ENCODE data around the gene ST6GALNAC2. TPM values are rescaled to one million over a fixed set of nuclear protein-coding genes. Genes with fewer than 3 reads are reported as not detected.
A peak's percentile ranks its signal among the peaks of the same experiment; 100 is the strongest.
"Not testable (repeated sequence)": the region's sequence is repeated elsewhere in the genome, so short reads cannot be mapped to it uniquely, and the experiment has no call there.

Gene ST6GALNAC2
- total and polyA plus RNA-seq, 4 experiments from 2014 or later: 0.95 to 3.6 (median 2.9) TPM

DNA sequence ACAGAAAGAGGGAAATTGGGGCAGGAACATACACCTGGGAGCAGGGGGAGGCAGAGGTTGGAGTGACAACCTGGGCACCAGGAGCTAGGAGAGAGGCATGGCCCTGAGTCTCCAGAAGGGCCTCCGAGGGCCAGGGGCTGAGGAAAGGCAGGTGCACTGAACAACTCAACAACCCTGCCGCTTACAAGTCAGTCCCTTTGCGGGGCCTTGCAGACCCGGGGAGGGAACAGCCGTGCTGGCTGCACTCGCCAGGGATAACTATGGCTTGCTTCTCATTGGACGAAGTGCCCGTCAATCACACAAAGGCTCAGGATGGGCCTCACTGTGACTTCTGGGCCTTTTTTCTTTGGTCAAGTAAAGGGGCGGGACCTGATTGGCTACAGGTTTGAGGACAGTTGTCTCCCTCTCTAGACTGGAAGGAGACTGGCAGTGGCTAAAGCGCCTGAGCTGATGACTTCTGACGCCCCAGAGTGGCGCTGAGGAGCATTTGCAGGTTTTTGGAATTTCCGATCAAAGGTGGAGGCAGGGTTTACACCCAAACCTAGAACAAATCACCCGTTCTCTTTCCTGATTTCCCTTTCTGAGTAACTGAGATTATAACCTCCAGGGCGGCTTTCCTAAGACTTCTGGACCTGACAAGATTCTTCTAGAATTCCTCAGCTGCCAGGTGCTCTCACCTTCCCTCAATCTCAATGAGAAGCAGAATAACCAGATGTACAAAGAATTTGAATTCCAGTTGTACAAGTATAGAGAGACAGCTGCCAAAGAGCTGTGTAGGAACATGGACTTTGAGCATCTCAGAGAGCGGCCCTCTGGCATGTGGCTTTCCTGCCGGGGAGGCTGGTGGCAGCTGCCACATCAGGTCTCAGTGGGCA is 27.6 kb upstream of the ST6GALNAC2 start:
- Histone ChIP-seq H3K4me3 (ENCODE audit: low read length in 2 of 2) (no peak overlapping the region), H3K27ac (ENCODE audit: low read depth, low read length) (no peak overlapping the region), H3K36me3 (ENCODE audit: insufficient read depth, low read length) (no peaks in the 10 kb centered on the region), H3K9me3 (ENCODE audit: control insufficient read depth in 1 of 2, low read length in 2 of 2) (no peaks in the 10 kb centered on the region), H3K4me1 (ENCODE audit: insufficient read depth, low read length) (no peaks in the 10 kb centered on the region), H3K27me3 (ENCODE audit: insufficient read depth, low read length) (no peaks in the 10 kb centered on the region)
- intact Hi-C loops (cut with micrococcal nuclease): no loop called here
- no peak for DNase-seq
- peaks cover 0 to 7% (median 2%) of the 10 kb centered on the region in 4 donors for H3K4me1 Mint-ChIP-seq
- H3K27me3 Mint-ChIP-seq: peaks cover 3 to 4% of the 10 kb centered on the region in 2 donors
- ChIA-PET CTCF (ENCODE audit: partially characterized antibody) (interaction anchor here (1.3 to 4.2 kb wide), 4 partner anchors 10 to 90 kb away, joined by 3 to 31 read pairs (median 6); no protein-coding TSS in a partner anchor), POLR2A (ENCODE audit: partially characterized antibody) (interaction anchor here (1.1 to 1.7 kb wide), 3 partner anchors 9 to 14 kb away, joined by 3 read pairs; no protein-coding TSS in a partner anchor)
- H3K4me3 Mint-ChIP-seq: no peak overlapping the region
- H3K27ac Mint-ChIP-seq: peak overlapping the region in 2 of 7 donors; percentile 22
- no peaks in the 10 kb centered on the region for H3K36me3 Mint-ChIP-seq
- H3K9me3 Mint-ChIP-seq: no peaks in the 10 kb centered on the region

DNA sequence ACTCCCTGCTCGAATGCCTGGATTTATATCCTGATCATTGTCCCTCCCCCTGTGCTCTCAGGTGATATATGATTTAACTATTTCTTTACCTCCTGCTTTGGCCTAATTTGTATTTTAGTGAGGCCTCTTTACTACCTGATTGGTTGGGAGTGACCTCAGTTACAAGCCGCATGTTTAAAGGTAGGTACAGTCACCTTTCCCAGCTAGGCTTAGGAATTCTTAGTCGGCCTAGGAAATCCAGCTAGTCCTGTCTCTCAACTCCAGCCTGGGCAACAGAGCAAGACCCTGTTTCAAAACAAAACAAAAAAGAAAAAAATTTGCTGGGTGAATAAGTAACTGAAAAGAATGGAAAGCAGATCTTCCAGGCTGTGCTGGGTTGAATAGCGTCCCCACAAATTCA is 26.8 kb upstream of the ST6GALNAC2 start:
- Mint-ChIP-seq H3K9me3 (no peaks in the 10 kb centered on the region), H3K36me3 (no peaks in the 10 kb centered on the region), H3K27ac (peak overlapping the region in 1 of 7 donors; percentile 22), H3K4me1 (peaks cover 0 to 7% (median 2%) of the 10 kb centered on the region in 4 donors), H3K4me3 (no peak overlapping the region), H3K27me3 (peaks cover 3 to 4% of the 10 kb centered on the region in 2 donors)
- ChIA-PET POLR2A (ENCODE audit: partially characterized antibody) (interaction anchor here (1.1 to 1.7 kb wide), 3 partner anchors 10 to 54 kb away, joined by 3 to 5 read pairs (median 3); no protein-coding TSS in a partner anchor), CTCF (ENCODE audit: partially characterized antibody) (interaction anchor here (1.5 to 4.2 kb wide), 3 partner anchors 12 to 89 kb away, joined by 5 to 31 read pairs (median 6); no protein-coding TSS in a partner anchor)
- Histone ChIP-seq H3K4me3 (ENCODE audit: low read length in 2 of 2) (no peak overlapping the region), H3K27ac (ENCODE audit: low read depth, low read length) (no peak overlapping the region), H3K4me1 (ENCODE audit: insufficient read depth, low read length) (no peaks in the 10 kb centered on the region), H3K9me3 (ENCODE audit: control insufficient read depth in 1 of 2, low read length in 2 of 2) (no peaks in the 10 kb centered on the region), H3K27me3 (ENCODE audit: insufficient read depth, low read length) (no peaks in the 10 kb centered on the region), H3K36me3 (ENCODE audit: insufficient read depth, low read length) (no peaks in the 10 kb centered on the region)
- DNase-seq: no peak
- intact Hi-C loops (cut with micrococcal nuclease): no loop called here

DNA sequence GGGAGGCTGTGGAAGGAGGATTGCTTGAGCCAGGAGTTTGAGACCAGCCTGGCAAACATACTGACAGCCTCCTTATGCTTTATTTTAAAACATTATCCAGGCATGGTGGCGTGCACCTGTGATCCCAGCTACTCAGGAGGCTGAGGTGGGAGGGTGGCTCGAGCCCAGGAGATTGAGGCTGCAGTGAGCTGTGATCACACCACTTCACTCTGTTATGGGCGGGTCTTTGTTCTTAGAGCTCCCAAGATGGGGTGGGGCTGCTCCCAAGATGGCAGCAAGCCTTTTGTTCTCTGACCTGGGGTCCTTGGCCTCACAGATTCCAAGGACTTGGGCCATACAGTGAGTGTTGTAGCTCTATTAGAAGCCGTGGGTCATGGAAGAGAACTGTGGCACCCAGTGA is 26.1 kb upstream of the ST6GALNAC2 start:
- Mint-ChIP-seq H3K27ac (no peak overlapping the region), H3K27me3 (peaks cover 3 to 4% of the 10 kb centered on the region in 2 donors), H3K4me1 (peaks cover 0 to 7% (median 2%) of the 10 kb centered on the region in 4 donors), H3K4me3 (no peak overlapping the region), H3K9me3 (no peaks in the 10 kb centered on the region), H3K36me3 (no peaks in the 10 kb centered on the region)
- intact Hi-C loops (cut with micrococcal nuclease): no loop called here
- no peaks in the 10 kb centered on the region for H3K4me1 ChIP-seq (ENCODE audit: insufficient read depth, low read length)
- POLR2A ChIA-PET (ENCODE audit: partially characterized antibody): interaction anchor here (1.2 kb wide), 1 partner anchor 53 kb away, joined by 5 read pairs; no protein-coding TSS in a partner anchor
- DNase-seq: no peak
- CTCF ChIA-PET (ENCODE audit: partially characterized antibody): interaction anchor here (1.5 to 4.2 kb wide), 3 partner anchors 13 to 89 kb away, joined by 5 to 31 read pairs (median 6); no protein-coding TSS in a partner anchor
- no peaks in the 10 kb centered on the region for H3K36me3 ChIP-seq (ENCODE audit: insufficient read depth, low read length)
- no peaks in the 10 kb centered on the region for H3K9me3 ChIP-seq (ENCODE audit: control insufficient read depth in 1 of 2, low read length in 2 of 2)
- H3K4me3 ChIP-seq (ENCODE audit: low read length in 2 of 2): no peak overlapping the region
- H3K27ac ChIP-seq (ENCODE audit: low read depth, low read length): no peak overlapping the region
- H3K27me3 ChIP-seq (ENCODE audit: insufficient read depth, low read length): no peaks in the 10 kb centered on the region

DNA sequence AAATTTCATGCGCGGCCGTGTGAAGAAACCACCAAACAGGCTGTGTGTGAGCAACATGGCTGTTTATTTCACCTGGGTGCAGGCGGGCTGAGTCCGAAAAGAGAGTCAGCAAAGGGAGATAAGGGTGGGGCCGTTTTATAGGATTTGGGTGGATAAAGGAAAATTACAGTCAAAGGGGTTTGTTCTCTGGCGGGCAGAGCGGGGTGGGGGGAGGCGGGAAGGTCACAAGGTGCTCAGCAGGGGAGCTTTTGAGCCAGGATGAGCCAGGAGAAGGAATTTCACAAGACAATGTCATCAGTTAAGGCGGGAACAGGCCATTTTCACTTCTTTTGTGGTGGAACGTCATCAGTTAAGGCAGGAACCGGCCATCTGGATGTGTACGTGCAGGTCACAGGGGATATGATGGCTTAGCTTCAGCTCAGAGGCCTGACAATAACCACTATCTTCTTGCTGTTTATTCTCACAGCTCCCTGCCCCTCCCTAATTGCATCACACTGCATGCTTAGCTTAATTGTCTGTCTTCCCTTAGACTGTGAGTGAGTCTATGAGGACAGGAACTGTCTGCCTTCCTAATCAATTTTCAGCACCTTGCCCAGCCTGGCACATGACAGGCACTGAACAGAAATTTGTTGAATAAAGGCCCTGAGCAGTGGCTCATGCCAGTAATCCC is 25.6 kb upstream of the ST6GALNAC2 start:
- H3K36me3 Mint-ChIP-seq; H3K4me1 ChIP-seq (ENCODE audit: insufficient read depth, low read length); H3K27ac ChIP-seq (ENCODE audit: low read depth, low read length); H3K4me3 Mint-ChIP-seq; H3K27me3 Mint-ChIP-seq; H3K4me1 Mint-ChIP-seq; H3K9me3 Mint-ChIP-seq; H3K4me3 ChIP-seq (ENCODE audit: low read length in 2 of 2); H3K9me3 ChIP-seq (ENCODE audit: control insufficient read depth in 1 of 2, low read length in 2 of 2); H3K27me3 ChIP-seq (ENCODE audit: insufficient read depth, low read length); H3K27ac Mint-ChIP-seq; H3K36me3 ChIP-seq (ENCODE audit: insufficient read depth, low read length); intact Hi-C loops (cut with micrococcal nuclease); DNase-seq: not testable (repeated sequence)
- POLR2A ChIA-PET (ENCODE audit: partially characterized antibody): interaction anchor here (1.2 kb wide), 1 partner anchor 53 kb away, joined by 5 read pairs; no protein-coding TSS in a partner anchor
- CTCF ChIA-PET (ENCODE audit: partially characterized antibody): interaction anchor here (0.5 to 4.2 kb wide), 3 partner anchors 14 to 474 kb away, joined by 3 to 31 read pairs (median 6); no protein-coding TSS in a partner anchor

DNA sequence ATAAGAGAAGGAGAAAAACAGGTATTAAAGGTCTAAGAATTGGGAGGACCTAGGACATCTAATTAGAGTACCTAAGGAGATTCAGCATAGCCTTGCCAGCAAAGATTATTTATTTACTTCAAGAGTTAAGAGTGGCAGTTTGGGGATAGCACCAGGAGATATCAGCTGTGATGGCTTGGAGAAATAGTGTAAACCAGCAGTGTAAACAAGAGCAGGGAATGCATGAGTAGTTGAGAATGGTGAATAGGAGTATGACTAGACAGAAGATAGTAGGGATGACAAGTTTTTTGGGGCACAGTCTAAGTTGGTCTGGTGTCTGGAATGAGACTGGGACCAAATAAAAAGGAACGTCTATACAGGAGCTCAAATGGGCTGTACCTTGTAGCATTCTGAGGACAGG is 21.0 kb upstream of the ST6GALNAC2 start:
- DNase-seq; POLR2A ChIA-PET (ENCODE audit: partially characterized antibody); H3K27ac Mint-ChIP-seq; H3K9me3 Mint-ChIP-seq; H3K4me3 Mint-ChIP-seq; intact Hi-C loops (cut with micrococcal nuclease); H3K4me3 ChIP-seq (ENCODE audit: low read length in 2 of 2); H3K36me3 Mint-ChIP-seq; H3K27me3 ChIP-seq (ENCODE audit: insufficient read depth, low read length); CTCF ChIA-PET (ENCODE audit: partially characterized antibody); H3K27ac ChIP-seq (ENCODE audit: low read depth, low read length); H3K27me3 Mint-ChIP-seq; H3K9me3 ChIP-seq (ENCODE audit: control insufficient read depth in 1 of 2, low read length in 2 of 2); H3K36me3 ChIP-seq (ENCODE audit: insufficient read depth, low read length); H3K4me1 ChIP-seq (ENCODE audit: insufficient read depth, low read length): not testable (repeated sequence)
- H3K4me1 Mint-ChIP-seq: peaks cover 5 to 14% (median 9%) of the 10 kb centered on the region in 4 donors

DNA sequence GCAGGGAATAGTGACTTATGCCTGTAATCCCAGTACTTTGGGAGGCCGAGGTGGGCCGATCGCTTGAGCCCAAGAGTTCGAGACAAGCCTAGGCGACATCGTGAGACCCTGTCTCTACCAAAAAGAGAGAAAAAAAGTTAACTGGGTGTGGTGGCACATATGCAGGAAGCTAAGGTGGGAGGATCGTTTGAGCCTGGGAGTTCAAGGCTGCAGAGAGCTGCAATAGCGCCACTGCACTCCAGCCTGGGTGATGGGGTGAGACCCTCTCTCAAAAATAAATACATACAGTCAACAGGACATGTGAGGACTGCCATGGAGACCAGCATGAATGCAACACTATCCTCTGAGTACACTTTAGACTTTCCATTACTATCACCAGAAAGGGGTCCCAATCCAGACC is 15.4 kb upstream of the ST6GALNAC2 start:
- peaks cover 20% of the 10 kb centered on the region for H3K4me1 ChIP-seq (ENCODE audit: insufficient read depth, low read length)
- H3K4me1 Mint-ChIP-seq: peaks cover 16 to 26% (median 20%) of the 10 kb centered on the region in 4 donors
- intact Hi-C loops (cut with micrococcal nuclease): no loop called here
- no peak overlapping the region for H3K27ac ChIP-seq (ENCODE audit: low read depth, low read length)
- H3K27ac Mint-ChIP-seq: peak overlapping the region in 2 of 7 donors; percentile 42 to 65
- H3K9me3 Mint-ChIP-seq: no peaks in the 10 kb centered on the region
- H3K36me3 ChIP-seq (ENCODE audit: insufficient read depth, low read length): no peaks in the 10 kb centered on the region
- POLR2A ChIA-PET (ENCODE audit: partially characterized antibody): no interaction called here
- no peaks in the 10 kb centered on the region for H3K36me3 Mint-ChIP-seq
- peaks cover 0 to 9% of the 10 kb centered on the region in 2 donors for H3K27me3 Mint-ChIP-seq
- no peaks in the 10 kb centered on the region for H3K9me3 ChIP-seq (ENCODE audit: control insufficient read depth in 1 of 2, low read length in 2 of 2)
- DNase-seq: no peak
- H3K4me3 ChIP-seq (ENCODE audit: low read length in 2 of 2): no peak overlapping the region
- H3K4me3 Mint-ChIP-seq: peak overlapping the region in 6 of 8 donors; percentile 17 to 63 (median 30)
- CTCF ChIA-PET (ENCODE audit: partially characterized antibody): interaction anchor here (0.7 to 2.6 kb wide), 5 partner anchors 23 to 80 kb away, joined by 3 to 10 read pairs (median 5); no protein-coding TSS in a partner anchor
- H3K27me3 ChIP-seq (ENCODE audit: insufficient read depth, low read length): no peaks in the 10 kb centered on the region
